ENCODE measurements around the gene TMEM131.

GRCh38 chr2:97901862-97902261 is 93.9 kb downstream of the TMEM131 start:
- no peak for TF ChIP-seq CTCF (IDR thresholded peaks at IDR 0.05)
- TF ChIP-seq POLR2A (IDR thresholded peaks at IDR 0.05) = no peak
- no peak for TF ChIP-seq EP300 (IDR thresholded peaks at IDR 0.05)
